A549 (cell line): ENCODE results near the gene FBXL7.

Experiments
- EP300 ChIP-seq, 2 experiments: fragments of >200 bp; sonication (Bioruptor Twin); formaldehyde crosslinking; IDR thresholded peaks; 2 replicates in 1 of 2; 3 replicates in 1 of 2; pipeline ENCODE4 v1.6.1; 2016 to 2017
- MYC ChIP-seq: IDR thresholded peaks from 2 replicates; pipeline ENCODE4 v1.6.1; 2012; ENCODE audit warnings: mild to moderate bottlenecking, inconsistent platforms, low read length, improper control_type of control experiment, borderline replicate concordance
- POLR2A ChIP-seq: IDR thresholded peaks from 2 replicates; pipeline ENCODE4 v1.6.1; 2012; ENCODE audit warnings: mild to moderate bottlenecking, low read length
- RNF2 ChIP-seq: fragments of 200-600 bp; sonication (generic); IDR thresholded peaks from 2 replicates; pipeline ENCODE4 v1.6.1; 2016; ENCODE audit warnings: low read depth, mild to moderate bottlenecking, antibody characterized with exemption, moderate library complexity, borderline replicate concordance
- ZFP36 ChIP-seq: fragments of 450-650 bp; IDR thresholded peaks from 2 replicates; pipeline ENCODE4 v1.6.1; 2014; ENCODE audit warnings: borderline replicate concordance; ENCODE audit not compliant: partially characterized antibody
- TF ChIP-seq, protein P1 (sequence below): fragments of >200 bp; sonication (Bioruptor Twin); formaldehyde crosslinking; IDR thresholded peaks from 3 replicates; pipeline ENCODE4 v1.5.1; 2016

DNA sequence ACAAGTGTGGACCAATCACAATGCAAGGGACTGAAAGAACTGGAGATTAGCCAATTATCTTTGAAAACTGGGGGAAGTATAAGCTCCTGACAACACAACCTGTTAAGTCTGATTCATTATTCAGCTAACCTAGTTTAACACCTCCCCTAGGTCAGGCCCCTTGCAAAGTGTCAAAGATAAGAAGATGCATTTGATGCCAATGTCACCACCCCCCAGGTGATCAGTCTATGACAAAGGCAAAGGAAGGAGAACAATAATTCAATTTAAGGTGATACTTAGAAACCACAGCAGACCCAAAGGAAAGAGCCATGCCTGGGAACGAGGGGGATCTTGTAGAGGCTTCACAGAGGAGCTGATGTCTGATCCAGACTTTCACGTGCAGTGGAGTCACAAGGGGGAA, 137.9 kb downstream of the FBXL7 start:
- no peak for TF ChIP-seq POLR2A
- TF ChIP-seq, protein P1, sequence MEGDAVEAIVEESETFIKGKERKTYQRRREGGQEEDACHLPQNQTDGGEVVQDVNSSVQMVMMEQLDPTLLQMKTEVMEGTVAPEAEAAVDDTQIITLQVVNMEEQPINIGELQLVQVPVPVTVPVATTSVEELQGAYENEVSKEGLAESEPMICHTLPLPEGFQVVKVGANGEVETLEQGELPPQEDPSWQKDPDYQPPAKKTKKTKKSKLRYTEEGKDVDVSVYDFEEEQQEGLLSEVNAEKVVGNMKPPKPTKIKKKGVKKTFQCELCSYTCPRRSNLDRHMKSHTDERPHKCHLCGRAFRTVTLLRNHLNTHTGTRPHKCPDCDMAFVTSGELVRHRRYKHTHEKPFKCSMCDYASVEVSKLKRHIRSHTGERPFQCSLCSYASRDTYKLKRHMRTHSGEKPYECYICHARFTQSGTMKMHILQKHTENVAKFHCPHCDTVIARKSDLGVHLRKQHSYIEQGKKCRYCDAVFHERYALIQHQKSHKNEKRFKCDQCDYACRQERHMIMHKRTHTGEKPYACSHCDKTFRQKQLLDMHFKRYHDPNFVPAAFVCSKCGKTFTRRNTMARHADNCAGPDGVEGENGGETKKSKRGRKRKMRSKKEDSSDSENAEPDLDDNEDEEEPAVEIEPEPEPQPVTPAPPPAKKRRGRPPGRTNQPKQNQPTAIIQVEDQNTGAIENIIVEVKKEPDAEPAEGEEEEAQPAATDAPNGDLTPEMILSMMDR: no peak
- no peak for TF ChIP-seq RNF2
- TF ChIP-seq MYC: no peak
- TF ChIP-seq EP300 (IDR thresholded peaks at IDR 0.05): no peak
- TF ChIP-seq ZFP36: no peak
